AG09319 (cell line): ENCODE data around the gene ACSS1.

Source experiments
- DNase-seq: peaks from one replicate; pipeline ENCODE4 v3.0.0-alpha.2; 2010; ENCODE audit warnings: low read depth; ENCODE audit errors: extremely low read depth
- TF ChIP-seq, protein P1 (sequence below): IDR thresholded peaks from 2 replicates; pipeline ENCODE4 v1.5.1; 2011; ENCODE audit warnings: low read depth, mild to moderate bottlenecking, inconsistent platforms, low read length, moderate library complexity

ACSS1 gene

DNA sequence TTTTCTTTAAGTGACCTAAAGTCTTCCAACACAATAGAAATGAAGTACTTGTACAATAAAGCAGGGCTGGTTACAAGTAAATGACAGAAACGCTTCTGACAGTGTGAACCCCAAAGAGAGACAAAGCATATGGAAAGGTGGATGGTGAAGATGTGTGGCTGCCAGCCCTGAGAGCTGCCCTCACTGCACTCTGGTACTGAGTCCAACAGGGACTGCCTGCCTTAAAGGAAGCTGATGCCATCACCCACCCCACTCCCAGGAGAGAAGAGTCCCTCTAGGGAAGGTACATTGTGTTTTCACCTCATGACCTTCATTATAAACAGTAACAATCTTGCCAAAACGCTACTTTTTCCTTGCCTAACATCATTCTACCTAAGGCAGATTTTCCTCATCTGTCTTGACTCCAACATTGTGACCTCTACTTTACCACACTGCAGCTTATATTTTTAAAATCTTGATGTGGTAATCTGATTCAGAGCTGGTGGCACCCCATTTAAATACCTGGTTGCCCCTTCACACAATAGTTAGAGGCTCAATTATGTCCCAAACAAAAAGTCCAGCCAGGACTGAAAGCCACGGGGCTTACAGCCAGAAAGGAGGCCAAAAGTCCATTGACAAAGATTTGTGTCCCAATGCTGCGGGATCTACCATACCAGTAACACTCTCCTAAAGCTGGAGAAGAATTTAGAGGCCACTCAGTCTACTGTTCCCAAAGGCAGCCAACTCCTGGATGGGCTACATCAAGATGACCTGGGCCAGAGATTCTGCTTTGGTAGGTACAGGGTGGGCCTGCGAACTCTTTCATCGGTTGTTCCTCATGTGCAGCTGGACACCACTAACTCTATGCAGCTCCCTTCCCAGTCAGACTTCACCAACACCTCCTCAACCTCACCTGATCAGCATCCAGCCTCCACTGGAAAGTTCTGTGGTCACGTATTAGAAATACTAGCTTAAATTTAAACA, 69.8 kb downstream of the ACSS1 start:
- TF ChIP-seq, protein P1, sequence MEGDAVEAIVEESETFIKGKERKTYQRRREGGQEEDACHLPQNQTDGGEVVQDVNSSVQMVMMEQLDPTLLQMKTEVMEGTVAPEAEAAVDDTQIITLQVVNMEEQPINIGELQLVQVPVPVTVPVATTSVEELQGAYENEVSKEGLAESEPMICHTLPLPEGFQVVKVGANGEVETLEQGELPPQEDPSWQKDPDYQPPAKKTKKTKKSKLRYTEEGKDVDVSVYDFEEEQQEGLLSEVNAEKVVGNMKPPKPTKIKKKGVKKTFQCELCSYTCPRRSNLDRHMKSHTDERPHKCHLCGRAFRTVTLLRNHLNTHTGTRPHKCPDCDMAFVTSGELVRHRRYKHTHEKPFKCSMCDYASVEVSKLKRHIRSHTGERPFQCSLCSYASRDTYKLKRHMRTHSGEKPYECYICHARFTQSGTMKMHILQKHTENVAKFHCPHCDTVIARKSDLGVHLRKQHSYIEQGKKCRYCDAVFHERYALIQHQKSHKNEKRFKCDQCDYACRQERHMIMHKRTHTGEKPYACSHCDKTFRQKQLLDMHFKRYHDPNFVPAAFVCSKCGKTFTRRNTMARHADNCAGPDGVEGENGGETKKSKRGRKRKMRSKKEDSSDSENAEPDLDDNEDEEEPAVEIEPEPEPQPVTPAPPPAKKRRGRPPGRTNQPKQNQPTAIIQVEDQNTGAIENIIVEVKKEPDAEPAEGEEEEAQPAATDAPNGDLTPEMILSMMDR, result no peak
- DNase-seq, result no peak

DNA sequence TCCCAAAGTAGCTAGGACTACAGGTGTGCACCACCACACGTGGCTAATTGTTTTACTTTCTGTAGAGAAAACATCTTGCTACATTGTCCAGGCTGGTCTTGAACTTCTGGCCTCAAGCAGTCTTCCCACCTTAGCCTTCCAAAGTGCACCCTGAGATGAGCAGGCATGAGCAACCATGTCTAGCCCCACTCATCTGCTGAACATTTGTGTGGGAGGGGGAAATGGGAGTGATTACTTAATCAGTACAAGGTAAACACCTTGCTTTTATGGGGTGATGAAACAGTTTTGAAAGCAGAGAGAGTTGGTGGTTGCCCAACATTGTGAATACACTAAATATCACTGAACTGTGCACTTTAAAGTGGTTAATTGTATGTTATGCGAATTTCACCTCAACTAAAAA, 70.7 kb downstream of the ACSS1 start:
- TF ChIP-seq, protein P1, result no peak
- DNase-seq, result no peak

DNA sequence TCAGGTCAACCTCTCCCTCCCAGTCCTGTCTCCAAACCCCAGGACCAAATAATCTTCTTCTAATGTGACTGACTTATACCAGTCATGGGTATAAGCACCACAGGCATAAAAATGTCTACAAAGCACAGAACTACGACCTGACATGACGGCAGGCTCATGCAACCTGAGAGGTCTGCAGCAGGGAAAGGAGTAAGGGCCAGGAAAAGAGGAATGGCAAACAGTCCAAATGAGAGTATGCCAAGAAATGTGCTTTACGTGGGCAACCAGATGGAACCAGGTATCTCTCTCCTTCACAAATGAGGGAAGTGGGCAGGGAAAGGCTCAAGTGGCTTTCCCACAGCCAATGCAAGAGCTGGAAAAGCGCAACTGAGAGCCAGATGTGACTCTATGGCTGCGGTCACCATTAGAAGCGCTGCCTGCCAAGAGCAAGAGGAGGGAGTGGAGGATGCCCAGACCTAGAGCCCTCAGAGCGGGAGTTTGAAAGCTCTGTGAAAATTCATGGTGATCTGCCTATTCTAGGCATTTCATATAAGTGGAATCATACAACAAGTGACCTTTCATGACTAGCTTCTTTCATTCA, 71.4 kb downstream of the ACSS1 start:
- TF ChIP-seq, protein P1, result no peak
- DNase-seq, result no peak

DNA sequence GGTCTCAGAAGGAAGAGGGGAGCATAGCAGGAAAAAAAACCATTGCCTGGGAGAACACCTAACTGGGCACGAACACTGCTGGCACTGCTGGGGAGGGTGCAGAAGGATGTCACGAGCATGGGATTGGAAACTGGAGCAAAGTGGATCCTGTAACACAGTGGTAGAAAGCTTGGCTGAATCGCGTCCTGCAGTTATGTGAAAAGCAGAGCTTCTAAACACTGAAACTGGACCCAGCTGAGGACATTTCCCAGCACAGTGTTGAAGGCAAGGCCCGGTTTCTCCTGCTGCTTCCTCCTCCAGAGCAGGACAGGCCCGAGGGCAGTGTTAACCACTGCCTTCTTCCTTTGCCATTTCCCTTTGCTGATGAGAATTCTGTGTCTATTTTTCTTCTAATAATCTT, 72.1 kb downstream of the ACSS1 start:
- no peak for DNase-seq
- TF ChIP-seq, protein P1, result no peak

DNA sequence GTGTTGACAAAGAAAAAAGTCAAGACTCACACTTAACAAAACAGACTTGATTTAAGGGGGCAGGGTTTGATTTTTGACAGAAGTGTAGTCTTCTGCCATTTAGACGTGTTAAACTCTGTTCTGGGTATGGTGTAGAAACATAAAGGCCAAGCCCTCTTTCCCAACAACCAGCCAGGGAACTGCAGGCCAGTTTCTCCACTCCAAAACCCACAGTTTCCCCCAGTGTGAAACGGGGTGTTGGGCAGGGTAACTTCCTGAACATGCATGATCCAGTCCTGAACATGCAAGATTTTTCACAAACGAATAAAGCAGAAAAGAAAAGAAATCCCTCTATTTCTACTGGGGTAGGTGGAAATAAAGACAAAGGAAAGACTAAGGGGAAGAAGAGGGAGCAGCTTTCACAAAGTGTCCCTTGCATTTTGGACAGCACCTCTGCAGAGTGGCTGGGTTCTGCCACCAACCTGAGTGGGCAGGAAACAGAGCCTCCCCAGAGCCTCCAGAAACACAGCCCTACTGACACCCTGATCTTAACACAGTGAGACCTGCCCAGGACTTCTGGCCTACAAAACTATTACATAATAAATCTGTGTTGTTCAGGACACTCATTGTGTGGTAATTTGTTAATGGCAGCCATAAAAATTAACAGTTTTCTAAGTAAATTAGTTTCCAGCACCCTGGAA, 72.8 kb downstream of the ACSS1 start:
- TF ChIP-seq, protein P1, result no peak
- no peak for DNase-seq

DNA sequence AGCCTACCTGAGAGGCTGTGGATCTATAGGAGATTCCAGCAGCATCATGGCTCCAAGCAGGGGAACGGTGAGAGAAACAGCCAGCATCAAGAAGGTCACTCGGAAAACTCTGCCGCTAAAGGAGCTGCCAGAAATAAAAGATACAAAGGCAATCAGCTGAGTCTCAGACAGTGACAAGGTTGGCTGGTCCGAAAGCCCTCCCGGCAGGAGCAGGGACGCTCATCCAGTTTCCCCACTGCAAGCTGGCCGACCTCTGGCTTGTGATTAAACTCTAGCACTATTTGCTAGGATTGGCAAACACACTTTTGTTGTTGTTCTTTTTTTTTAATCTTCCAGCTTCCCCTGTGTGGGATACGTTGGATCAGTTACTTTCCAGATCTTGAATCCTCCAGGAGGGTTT, 74.0 kb downstream of the ACSS1 start:
- TF ChIP-seq, protein P1, result no peak
- DNase-seq, result no peak

DNA sequence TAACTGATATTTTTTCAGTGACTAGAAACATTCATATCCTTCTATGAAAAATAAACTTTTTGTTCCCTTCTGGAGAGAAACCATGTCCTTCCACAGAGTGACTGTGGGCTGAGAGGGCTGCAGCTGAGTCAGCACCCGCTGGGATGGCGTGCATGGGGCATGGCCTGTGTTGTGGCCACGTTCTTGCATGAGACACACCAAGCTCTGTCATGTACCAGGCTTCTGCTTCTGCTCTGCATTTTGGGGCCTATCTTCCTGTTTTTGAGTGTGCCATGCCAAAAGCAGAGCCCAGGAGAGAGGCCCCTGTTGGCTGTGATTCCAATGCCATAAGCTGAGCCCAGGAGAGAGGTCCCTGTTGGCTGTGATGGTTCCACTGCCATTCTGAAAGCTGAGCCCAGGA, 76.1 kb downstream of the ACSS1 start:
- TF ChIP-seq, protein P1, result no peak

More for the DNA sequence above, 76.1 kb downstream of the ACSS1 start:
- no peak for DNase-seq
